Retinal pigment epithelial cell (primary cell): ENCODE data around the gene CRISPLD2.

Experiments
- DNase-seq: peaks from one replicate; pipeline ENCODE4 v3.0.0-alpha.2; 2010; ENCODE audit warnings: low read depth
- H3K4me3 ChIP-seq: 2 replicates; pipeline ENCODE4 v1.5.1; 2011; ENCODE audit warnings: mild to moderate bottlenecking, low read length, control low read depth, moderate library complexity
- TF ChIP-seq, protein P1 (sequence below): conservative IDR thresholded peaks from 2 replicates; pipeline ENCODE4 v1.5.1; 2011; ENCODE audit warnings: low read depth, low read length, control low read depth, inconsistent platforms

The CRISPLD2 gene

DNA sequence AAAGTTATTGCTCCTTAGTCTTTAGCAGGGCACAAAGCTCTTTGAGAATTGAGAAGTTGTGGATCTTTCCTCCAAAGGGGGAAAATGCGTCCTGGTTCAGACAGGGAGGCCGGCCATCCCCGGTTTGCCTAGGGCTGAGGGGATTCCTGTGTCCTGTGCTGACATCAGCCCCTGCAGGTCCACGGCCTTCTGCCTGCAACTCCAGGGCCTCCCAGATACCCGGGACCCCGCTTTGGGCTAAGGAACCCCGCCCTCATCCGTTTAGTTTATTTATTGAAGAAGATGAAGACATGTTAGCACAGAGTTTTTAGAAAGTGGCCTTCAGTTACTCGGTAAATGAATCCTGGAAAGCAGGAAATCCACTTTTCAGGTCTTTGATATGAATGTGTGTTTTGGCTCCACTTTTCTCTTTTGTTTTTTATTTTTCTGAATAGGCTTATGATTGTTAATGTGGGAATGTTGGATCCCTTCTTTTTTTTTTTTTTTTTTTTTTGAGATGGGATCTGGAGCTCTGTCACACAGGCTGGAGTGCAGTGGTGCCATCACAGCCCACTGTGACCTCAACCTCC, 65.6 kb downstream of the CRISPLD2 start:
- no peak for DNase-seq
- no peak overlapping the region for H3K4me3 ChIP-seq
- TF ChIP-seq, protein P1, sequence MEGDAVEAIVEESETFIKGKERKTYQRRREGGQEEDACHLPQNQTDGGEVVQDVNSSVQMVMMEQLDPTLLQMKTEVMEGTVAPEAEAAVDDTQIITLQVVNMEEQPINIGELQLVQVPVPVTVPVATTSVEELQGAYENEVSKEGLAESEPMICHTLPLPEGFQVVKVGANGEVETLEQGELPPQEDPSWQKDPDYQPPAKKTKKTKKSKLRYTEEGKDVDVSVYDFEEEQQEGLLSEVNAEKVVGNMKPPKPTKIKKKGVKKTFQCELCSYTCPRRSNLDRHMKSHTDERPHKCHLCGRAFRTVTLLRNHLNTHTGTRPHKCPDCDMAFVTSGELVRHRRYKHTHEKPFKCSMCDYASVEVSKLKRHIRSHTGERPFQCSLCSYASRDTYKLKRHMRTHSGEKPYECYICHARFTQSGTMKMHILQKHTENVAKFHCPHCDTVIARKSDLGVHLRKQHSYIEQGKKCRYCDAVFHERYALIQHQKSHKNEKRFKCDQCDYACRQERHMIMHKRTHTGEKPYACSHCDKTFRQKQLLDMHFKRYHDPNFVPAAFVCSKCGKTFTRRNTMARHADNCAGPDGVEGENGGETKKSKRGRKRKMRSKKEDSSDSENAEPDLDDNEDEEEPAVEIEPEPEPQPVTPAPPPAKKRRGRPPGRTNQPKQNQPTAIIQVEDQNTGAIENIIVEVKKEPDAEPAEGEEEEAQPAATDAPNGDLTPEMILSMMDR, result no peak

- no peak overlapping the region for H3K4me3 ChIP-seq
- DNase-seq, result no peak
- TF ChIP-seq, protein P1, result no peak
These were observed 66.8 kb downstream of the CRISPLD2 start for GRCh38 chr16:84886497-84887090.

DNA sequence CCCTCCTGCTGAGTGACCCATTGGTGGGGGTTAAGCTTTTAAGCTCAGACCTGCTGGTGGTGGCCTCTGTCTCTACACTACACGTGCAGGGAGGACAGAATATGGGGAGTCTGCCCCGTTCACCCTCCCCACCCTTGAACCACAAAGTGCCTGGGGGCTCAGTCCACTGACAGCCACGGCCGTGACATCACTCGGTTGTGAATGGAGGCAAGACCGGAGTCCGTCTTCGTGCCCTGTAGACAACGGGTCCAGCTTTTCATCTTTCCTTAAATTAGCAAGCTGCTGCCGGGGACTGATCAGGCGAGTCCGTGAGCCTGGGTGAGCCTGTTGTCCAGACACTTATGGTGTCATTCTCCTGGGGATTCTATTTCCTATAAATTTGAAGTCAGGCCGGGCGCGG, 67.4 kb downstream of the CRISPLD2 start:
- no peak for DNase-seq

GRCh38 chr16:84888450-84888849, 68.7 kb downstream of the CRISPLD2 start:
- TF ChIP-seq, protein P1, result no peak
- no peak overlapping the region for H3K4me3 ChIP-seq
- DNase-seq, result no peak

More for the DNA sequence above, 67.4 kb downstream of the CRISPLD2 start:
- no peak overlapping the region for H3K4me3 ChIP-seq
- TF ChIP-seq, protein P1, result no peak

- TF ChIP-seq, protein P1, result no peak
- no peak for DNase-seq
- H3K4me3 ChIP-seq, result no peak overlapping the region
These were observed 69.3 kb downstream of the CRISPLD2 start for GRCh38 chr16:84889066-84889465.

GRCh38 chr16:84890427-84890826, 70.6 kb downstream of the CRISPLD2 start:
- TF ChIP-seq, protein P1, result no peak
- DNase-seq, result no peak
- no peak overlapping the region for H3K4me3 ChIP-seq

GRCh38 chr16:84891149-84891795, 71.5 kb downstream of the CRISPLD2 start:
- TF ChIP-seq, protein P1, result no peak
- no peak overlapping the region for H3K4me3 ChIP-seq
- no peak for DNase-seq
